ENCODE data around the gene STAU1. TPM values are rescaled to one million over a fixed set of nuclear protein-coding genes. Genes with fewer than 3 reads are reported as not detected.

STAU1 gene
- polyA plus RNA-seq, 1 experiment: 80.7 TPM

DNA sequence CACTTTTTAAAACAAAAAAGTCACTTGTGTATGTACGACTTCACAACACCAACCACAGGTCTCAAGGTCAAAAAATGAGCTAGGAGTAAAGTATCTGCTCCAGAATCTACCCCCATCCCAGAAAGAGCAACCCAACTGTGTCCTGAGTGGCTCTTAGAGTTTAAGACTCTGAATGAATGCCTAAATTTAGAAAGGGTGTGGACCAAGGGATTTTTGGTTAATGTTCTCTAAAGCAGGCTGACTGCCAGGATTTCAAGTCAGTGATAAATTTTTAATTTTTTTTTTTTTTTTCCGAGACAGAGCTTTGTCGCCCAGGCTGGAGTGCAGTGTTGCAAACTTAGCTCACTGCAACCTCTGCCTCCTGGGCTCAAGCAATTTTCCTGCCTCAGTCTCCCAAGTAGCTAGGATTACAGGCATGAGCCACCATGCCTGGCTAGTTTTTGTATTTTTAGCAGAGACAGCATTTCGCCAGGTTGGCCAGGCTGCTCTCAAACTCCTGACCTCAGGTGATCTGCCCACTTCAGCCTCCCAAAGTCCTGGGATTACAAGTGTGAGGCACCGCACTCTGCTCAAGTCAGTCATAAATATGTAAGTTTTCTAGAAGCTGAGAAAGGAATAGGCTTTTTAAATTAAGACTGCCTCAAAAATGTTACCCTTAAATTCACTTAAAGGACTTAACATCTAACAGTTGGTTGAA lies 20.2 kb downstream of the STAU1 start:
- POLR2A ChIA-PET: no interaction called here
- Histone ChIP-seq H3K27ac (ENCODE audit: low read depth, low read length) (no peak overlapping the region), H3K9me3 (ENCODE audit: control insufficient read depth, insufficient read depth, low read length) (no peaks in the 10 kb centered on the region), H3K4me3 (ENCODE audit: low read depth, low read length) (no peak overlapping the region), H3K27me3 (ENCODE audit: control insufficient read depth, insufficient read depth, low read length) (no peaks in the 10 kb centered on the region)
- CTCF ChIA-PET: interaction anchor here (0.6 to 3.8 kb wide), 4 partner anchors 13 to 49 kb away, joined by 3 to 29 read pairs (median 5); no protein-coding TSS in a partner anchor
- TF ChIP-seq, protein P1, sequence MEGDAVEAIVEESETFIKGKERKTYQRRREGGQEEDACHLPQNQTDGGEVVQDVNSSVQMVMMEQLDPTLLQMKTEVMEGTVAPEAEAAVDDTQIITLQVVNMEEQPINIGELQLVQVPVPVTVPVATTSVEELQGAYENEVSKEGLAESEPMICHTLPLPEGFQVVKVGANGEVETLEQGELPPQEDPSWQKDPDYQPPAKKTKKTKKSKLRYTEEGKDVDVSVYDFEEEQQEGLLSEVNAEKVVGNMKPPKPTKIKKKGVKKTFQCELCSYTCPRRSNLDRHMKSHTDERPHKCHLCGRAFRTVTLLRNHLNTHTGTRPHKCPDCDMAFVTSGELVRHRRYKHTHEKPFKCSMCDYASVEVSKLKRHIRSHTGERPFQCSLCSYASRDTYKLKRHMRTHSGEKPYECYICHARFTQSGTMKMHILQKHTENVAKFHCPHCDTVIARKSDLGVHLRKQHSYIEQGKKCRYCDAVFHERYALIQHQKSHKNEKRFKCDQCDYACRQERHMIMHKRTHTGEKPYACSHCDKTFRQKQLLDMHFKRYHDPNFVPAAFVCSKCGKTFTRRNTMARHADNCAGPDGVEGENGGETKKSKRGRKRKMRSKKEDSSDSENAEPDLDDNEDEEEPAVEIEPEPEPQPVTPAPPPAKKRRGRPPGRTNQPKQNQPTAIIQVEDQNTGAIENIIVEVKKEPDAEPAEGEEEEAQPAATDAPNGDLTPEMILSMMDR (IDR thresholded peaks at IDR 0.05; ENCODE audit: low read depth, low read length): no peak
- no peak for DNase-seq (ENCODE audit: low read depth, low spot score)

DNA sequence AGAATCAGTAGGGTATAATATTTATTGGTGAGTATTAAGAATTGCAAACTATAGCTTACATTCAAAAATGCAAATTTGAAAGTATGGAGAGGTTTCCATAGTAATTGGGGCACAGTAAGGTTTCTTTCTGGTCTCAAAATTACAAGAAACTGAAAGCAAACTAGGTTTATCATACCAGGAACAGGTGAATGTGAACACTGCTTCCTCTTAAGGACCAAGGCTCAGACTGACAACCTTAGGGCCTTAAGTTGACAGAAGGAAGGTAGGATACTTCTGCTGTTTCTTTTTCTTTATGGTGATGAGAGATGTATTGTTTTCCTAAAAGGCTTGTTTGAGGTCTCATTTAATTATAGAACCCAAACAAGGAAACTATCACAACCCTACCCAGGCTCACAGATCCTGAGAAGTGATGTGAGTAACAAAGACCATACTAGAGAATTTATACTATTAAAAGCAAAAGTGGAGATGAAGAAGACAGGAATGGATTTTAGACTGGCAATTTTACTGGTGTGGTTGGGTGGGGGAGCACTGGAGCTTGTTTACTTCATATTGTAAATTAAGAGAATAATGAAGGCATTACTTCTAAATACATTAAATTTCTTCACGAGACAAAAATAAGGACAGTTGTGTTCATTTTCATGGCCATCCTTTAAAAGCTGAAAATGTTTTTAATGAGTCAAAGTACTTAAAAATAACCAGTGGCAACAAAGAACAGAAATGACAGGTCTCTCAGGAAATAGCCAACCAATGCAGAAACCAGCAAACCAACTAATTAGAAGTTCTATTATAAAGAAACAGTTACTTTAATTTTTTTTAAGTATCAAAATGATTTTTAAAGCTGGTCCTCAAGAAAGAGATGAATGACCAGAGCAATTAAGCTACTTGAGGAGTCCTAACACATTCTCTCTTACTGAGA lies 21.3 kb downstream of the STAU1 start:
- POLR2A ChIA-PET: no interaction called here
- no peaks in the 10 kb centered on the region for H3K9me3 ChIP-seq (ENCODE audit: control insufficient read depth, insufficient read depth, low read length)
- no peak overlapping the region for H3K4me3 ChIP-seq (ENCODE audit: low read depth, low read length)
- CTCF ChIA-PET: interaction anchor here (0.6 to 3.8 kb wide), 4 partner anchors 34 to 50 kb away, joined by 3 to 29 read pairs (median 5); no protein-coding TSS in a partner anchor
- H3K27ac ChIP-seq (ENCODE audit: low read depth, low read length): no peak overlapping the region
- TF ChIP-seq, protein P1 (IDR thresholded peaks at IDR 0.05; ENCODE audit: low read depth, low read length): no peak
- no peaks in the 10 kb centered on the region for H3K27me3 ChIP-seq (ENCODE audit: control insufficient read depth, insufficient read depth, low read length)
- no peak for DNase-seq (ENCODE audit: low read depth, low spot score)

DNA sequence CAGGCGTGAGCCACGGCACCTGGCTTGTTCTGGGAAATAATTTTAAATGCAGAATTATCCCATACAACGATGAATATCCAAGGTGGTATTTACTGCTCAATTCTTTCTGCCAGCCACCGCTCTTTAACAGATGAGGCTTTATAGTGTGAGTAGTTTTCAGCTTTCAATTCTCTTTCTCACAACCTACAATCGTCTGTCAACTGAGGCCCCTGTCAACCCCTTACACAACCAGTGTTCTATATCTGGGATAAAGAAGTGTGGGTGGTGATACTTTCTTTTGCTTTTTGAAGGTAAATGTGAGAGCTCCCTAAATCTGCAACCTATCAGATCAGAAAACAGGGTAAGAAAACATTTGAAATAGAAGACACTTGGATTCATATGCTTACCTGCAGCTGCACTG lies 22.5 kb downstream of the STAU1 start:
- Histone ChIP-seq H3K27ac (ENCODE audit: low read depth, low read length) (no peak overlapping the region), H3K9me3 (ENCODE audit: control insufficient read depth, insufficient read depth, low read length) (no peaks in the 10 kb centered on the region), H3K27me3 (ENCODE audit: control insufficient read depth, insufficient read depth, low read length) (no peaks in the 10 kb centered on the region), H3K4me3 (ENCODE audit: low read depth, low read length) (no peak overlapping the region)
- ChIA-PET POLR2A (no interaction called here), CTCF (interaction anchor here (3.8 kb wide), 1 partner anchor 52 kb away, joined by 29 read pairs; no protein-coding TSS in a partner anchor)
- TF ChIP-seq, protein P1 (IDR thresholded peaks at IDR 0.05; ENCODE audit: low read depth, low read length): no peak
- no peak for DNase-seq (ENCODE audit: low read depth, low spot score)

- no peaks in the 10 kb centered on the region for H3K27me3 ChIP-seq (ENCODE audit: control insufficient read depth, insufficient read depth, low read length)
- no peak overlapping the region for H3K27ac ChIP-seq (ENCODE audit: low read depth, low read length)
- H3K4me3 ChIP-seq (ENCODE audit: low read depth, low read length): no peak overlapping the region
- ChIA-PET POLR2A (no interaction called here), CTCF (interaction anchor here (0.9 kb wide), 1 partner anchor 31 kb away, joined by 3 read pairs; no protein-coding TSS in a partner anchor)
- no peaks in the 10 kb centered on the region for H3K9me3 ChIP-seq (ENCODE audit: control insufficient read depth, insufficient read depth, low read length)
- no peak for DNase-seq (ENCODE audit: low read depth, low spot score)
- TF ChIP-seq, protein P1 (IDR thresholded peaks at IDR 0.05; ENCODE audit: low read depth, low read length): no peak
Observed at GRCh38 chr20:49163696-49164095, 24.4 kb downstream of the STAU1 start.

Data from AG04450 (cell line).